ENCODE results near the gene SPATA31E1.

- TF ChIP-seq CTCF (IDR thresholded peaks at IDR 0.05) (no peak), POLR2A (IDR thresholded peaks at IDR 0.05) (no peak)
Observed at GRCh38 chr9:87850391-87850790, 32.3 kb upstream of the SPATA31E1 start.

Data from testis (tissue), 2 donors.